Stimulated activated CD4-positive, alpha-beta T cell treated with anti-CD3 and anti-CD28 coated beads, Interleukin-12 subunit alpha, Interleukin-12 subunit beta, amount 100 ng/mL, for 4 hours (primary cell): ENCODE results near the gene CX3CR1.

Source experiments
- DNase-seq: peaks from one replicate; pipeline ENCODE4 v3.0.0-alpha.2; 2020

CX3CR1 gene

DNA sequence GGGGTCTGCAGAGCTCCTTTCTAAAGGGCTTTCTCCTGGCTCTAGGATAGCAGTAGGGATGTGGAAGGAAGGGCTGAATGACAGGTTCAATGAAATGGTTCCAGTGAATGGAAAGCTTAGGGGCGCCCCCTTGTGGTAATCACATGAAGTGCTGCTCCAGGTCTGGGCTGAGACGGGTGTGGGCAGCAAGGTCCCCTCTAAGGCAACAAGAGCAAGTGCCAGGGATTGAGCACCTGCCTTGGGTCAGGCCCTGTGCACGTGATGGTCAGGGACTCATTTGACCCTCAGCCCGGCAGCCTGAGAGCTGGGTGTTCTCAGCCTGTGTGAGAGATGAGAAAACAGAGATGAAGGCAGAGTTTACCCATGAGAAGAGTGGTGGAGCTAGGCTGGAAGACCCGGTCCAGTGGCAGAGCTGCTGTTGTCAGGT is 12.1 kb upstream of the CX3CR1 start:
- peak; percentile 71 for DNase-seq

DNA sequence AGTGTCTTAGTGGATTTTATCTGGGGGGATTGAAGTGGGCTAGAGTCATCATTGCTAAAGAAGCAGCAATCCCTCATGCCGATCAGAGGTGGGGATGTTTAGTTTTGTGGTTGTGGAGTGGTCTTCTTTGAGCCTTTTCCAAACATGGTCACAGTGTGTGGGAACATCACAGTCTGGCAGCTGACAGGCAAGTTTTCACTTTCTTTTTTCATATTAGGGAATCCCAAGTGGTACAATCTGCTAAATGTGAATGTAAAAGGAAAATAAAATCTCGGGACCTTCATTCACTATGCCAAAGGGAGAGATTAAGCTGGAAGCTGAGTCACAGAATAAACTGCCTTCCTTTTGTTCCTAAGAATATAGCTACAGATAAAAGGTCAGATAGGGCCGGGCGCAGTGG is 10.4 kb upstream of the CX3CR1 start:
- DNase-seq = no peak

DNA sequence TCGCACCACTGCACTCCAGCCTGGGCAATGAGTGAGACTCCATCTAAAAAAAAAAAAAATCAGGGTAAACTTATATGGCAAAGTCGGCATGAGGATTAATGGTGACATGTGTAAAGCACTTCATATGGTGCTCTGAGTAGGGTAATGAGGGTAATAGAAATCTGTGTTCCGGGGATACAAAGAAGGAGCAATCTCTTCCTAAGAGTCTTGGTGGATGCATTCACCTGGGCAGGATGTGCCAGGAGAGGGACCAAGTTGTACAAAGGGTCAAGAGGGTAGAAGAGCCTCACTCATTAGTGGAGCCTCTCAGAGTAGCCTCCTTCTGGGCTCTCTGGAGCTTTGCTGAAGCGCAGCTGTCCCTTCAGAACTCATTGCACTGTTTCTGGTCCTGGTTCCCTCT is 9.3 kb upstream of the CX3CR1 start:
- DNase-seq = no peak

DNA sequence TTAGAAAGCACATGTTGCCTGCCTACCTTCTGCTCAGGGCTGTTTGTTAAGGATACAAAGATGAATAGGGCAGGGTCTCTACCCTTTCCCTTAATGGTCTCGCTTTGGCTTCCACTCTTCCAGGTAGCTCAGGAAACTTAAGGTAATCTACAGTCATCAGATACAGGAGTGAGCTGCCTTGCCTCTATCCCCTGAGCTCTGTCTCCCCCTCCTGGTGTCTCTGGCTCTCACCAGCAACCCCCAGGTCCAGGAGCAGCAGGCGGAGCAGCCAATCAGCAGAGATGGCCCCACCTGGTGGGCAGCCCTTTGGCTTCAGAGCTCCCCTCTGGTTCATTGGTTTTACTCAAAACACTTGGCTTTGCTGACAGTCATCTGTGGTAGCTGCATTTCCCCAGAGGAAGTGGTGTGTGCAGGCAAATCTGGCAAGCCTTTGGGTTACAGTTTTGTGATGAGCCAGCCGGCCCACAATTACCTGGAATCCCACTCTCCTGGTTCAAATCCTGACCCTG is 8.5 kb upstream of the CX3CR1 start:
- DNase-seq = peak; percentile 70

DNA sequence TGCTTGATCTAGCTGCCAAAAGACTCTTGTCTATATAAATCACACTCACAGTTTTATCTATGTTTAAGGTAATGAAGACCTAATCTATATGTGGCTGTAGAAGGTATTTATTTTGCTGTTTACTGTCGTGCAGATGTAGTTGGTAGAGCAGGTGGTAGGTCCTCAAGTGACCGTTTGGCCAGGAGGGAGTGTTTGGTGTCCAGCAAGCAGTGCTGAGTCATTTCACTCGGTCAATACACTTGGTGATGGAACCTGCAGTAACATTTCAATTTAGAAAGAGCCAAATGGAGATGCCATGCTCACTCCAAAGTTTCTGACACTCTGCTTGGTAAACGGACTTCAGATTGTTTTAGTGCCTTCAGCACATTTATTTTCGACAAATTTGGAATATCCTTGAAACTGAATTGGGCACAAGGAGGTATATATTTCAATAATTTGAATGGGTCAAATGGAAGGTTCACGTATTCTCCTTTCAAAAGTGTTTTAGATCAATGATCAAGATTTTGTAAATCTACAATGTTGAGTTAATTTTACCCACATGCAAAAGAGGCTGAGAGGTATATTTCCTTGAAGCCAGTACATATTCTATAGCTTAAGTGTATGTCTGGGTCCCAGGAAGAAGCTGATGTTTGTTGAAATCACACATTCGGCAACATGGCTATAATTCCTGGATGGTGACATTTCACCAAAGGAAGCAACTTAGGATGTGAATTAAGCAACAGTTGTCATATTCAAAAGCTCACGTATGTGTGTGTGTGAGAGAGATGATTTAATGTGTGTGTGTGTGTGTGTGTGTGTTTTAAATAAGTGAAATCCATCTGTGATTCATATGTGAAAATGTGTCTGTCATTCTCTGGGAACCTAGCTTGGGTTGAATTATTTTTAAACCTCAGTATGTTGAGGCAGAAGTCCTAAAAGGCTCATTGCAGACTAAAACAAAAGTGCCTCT is 7.7 kb upstream of the CX3CR1 start:
- no peak for DNase-seq

DNA sequence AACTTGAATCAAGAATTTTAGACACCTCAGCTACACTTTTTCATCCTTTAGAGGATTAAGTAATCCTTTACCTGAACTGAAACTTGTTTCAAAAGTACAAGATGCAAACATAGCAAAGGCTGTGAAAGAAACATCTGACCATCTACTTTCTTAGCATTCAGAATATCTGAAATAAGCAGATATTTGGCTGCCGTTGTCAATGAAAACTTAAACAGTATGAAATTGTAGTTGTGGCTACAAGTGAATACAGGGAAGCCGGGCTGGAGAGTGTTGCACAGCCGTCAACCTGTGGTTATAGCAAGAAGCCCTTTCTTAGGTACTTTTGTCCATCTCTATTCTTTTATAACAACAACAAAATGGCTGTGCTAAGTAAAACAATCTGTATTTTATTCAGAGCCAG is 6.9 kb upstream of the CX3CR1 start:
- DNase-seq = no peak

DNA sequence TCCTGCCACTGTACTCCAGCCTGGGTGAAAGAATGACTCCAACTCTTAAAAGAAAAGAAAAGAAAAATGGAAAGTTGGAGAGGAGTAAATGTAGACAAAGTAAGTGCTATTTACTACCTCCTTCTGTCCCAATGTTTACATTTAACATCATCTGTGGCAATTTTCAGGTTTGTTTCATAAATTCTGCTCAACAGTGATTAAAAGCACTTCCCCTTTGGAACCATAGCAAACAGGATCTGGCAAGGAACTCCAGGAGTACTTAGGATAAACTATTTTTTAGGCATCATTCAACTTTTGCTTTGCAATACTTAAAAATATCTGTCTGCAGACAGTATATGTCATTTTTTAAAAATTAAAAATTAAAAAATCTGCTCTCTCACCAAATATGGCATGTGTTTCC is 5.5 kb upstream of the CX3CR1 start:
- no peak for DNase-seq

DNA sequence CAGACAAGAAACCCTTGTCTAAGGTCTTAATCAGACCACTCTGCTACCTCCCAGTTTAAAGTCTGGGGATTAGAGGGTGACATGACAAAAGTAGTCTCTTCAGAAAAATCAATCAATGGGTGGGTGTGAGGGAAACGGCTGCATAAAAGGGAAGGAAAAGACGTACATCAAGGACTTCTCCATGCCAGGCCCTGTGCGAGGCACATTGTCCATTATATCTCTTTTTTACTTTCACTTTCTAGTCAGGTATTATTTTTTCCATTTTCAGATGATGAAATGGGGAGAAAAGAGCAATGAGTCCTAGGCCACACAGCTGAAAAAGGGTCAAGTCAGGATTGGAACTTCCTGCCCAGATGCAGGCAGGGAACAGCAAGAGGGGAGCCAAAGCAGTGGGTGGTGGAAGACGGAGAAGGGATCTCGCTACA is 4.6 kb upstream of the CX3CR1 start:
- DNase-seq = no peak

DNA sequence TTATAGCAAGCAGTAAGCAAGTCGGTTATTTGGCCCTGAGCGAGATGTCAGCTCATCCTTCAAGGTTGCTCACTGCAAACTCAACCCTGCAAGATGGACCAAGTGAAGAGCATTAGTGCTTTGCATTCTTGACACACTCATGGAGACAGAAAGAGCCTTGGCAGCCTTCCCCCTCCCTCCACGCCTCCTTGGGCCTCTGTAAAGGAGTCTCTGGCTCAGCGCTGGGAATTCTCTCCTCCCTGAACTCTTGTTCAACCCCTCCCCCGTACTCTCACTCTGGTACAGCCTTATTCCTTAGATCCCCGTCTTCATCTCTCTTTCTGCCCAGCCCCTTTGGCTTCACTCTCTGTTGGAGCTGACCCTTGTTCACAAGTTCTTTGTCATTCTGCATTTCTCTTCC is 2.2 kb upstream of the CX3CR1 start:
- DNase-seq = no peak

DNA sequence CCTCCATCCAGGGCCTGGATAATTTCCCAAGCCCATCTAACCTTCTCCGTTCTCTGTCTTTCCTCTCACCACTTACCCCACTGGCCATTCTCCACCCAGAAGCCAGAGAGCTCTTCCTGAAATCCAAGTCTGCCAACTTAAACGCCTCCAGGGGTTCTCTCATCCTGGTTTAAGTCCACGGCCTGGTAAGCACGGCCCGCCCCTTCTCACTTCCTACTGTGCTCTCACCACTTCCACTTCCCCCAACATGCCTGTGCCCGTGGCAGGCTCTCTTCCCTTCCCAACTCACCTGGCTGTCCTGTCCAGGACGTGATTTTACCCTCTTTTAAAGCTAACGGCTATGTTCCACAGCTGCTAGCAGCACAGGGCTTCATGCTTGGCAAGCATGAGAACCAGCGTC is 1.7 kb upstream of the CX3CR1 start:
- no peak for DNase-seq

DNA sequence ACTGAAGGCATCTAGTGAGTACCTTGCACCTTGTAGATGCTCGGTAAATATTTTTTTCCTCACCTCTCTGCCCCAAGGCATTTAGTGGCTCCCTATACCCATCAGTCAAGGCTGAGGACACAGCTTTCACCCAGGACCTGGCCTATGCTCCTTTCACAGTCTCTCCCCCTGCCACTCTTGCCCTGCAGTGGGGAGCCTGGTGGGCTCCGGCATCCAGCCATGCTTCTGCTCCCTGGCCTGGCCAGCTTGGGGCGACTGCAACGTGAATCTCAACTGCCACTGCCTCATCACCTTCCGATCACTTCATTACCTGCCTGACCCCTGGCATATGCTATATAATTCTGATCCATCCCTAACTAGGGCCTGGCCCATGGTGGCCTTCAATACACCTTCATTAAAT is 735 bp upstream of the CX3CR1 start:
- DNase-seq = no peak

DNA sequence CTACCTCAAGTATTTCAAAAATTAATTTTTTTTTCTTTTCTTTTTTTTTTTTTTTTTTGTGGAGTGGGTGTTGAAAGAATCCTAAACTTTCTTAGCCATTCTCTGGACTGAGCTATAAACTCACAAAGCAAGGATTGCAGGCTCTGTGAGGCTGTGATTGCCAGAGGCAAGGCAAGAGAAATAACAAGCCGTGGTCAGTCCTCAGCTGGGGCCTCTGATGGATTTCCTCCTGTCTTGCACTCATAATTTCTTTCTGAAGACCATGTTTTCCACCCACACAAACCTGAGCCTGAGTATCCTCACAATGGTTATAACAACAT is 1.3 kb downstream of the CX3CR1 start:
- DNase-seq = no peak

DNA sequence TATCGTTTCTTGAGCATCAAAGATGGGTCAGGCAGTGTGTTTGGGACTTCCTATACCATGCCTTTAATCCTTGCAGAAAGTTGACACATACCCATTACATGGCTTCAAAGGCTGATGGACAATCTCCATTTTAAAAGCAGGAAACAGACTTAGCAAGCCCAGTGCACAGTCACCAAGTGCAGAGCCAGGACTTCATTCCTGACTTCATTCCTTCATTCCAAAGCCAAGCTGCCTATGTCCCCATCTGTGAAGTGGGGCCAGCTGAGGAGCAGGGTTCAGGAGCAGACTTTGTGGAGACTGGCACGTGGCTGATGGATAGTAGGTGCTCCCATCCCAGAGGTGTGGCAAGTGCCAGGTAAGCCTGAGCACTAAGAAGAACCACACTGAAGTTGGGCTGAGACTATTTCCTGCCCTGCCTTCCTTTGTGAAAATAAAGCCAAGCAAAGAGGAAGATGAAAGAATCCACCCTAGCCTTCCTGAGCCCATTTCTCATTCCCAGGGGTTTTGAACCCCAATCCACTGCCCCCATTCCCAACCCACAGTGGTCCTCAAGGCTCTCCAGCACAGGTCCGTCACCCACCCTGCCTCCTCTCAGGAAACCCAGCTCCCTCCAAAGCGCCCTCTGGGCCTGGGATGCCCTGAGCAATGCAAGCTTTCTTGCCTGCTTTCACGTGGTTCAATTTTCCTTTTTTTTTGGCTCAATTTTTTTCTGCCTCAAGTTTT is 1.8 kb downstream of the CX3CR1 start:
- no peak for DNase-seq

DNA sequence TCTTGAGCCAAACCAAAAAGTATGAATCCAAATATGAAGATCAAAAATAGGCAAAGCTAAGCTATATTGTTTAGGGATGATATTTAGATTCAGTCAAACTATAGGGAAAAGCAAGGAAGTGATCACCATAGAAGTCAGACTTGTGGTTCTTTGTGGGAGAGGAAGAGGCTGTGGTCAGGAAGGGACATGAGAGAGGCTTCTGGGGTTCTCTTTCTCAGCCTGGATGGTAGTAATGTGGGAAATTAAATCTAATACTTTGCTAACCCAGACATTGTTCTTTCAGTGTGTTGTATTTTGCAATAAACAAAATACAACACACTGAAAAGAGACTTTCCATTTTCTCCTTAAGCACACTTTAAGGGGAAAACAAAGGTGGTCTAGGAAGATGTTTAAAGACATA is 3.1 kb downstream of the CX3CR1 start:
- no peak for DNase-seq

DNA sequence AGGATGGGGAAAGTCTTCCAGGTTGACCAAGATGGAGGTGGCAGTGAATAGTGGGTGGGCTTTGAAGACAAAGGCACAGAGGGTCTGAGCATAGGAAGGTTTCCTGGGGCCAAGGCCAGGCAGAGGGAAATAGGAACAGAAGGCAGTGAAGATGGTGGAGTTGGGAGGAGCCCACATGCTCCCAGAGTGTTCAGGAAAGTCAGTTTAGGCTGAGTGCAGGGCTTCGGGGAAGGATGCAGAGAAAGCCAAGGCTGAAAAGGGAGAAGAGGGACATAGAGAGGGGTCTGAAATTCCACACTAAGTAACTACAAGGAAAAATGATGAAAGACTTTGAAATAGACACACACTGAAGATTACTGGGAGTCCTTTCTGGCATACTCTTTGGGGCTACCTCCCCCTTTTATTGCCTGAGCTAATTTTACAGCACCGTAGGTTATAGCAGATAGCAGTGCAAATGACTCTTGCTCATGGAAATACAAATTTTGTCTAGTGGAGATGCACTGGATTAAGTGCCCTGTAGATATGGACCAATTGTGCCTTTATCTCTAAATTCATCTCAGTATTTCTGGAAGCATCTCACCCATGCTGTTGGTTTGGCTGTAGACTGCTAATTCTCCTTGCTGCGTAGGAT is 3.8 kb downstream of the CX3CR1 start:
- DNase-seq = no peak

DNA sequence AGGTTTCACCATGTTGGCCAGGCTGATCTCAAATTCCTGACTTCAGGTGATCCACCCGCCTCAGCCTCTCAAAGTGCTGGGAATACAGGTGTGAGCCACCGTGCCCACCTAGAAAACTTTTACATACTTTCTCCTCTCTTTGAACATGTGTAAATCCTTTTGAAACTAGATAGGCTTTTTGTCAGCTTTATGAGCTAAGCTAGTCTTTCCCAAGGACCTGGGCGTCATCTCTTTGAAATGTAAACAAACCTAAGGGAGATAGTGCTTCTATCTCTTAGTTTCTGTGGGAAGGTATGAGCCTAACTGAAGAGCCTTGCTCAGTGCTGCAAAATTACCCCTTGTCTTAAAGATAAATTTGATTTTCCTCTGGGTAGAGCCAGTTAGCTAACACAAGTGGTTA is 4.8 kb downstream of the CX3CR1 start:
- no peak for DNase-seq

DNA sequence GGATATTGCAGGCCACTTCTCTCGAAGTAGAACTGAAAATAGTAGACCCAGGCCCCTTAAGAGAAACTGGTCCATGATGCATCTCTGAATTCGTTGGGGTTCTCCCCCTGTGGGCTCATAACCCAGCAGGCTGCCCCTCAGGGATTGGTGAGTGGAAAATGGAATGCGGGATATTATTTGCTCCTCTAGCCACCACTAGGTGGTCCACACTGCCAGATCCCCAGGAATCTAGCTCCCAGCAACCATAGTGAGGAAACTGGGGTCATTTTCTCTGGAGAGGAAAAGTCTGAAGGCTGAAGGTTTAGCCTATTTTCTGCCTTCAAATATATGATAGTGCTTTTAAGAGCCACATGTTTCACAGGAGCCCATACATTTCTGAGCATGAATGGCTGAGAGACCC is 6.7 kb downstream of the CX3CR1 start:
- no peak for DNase-seq

DNA sequence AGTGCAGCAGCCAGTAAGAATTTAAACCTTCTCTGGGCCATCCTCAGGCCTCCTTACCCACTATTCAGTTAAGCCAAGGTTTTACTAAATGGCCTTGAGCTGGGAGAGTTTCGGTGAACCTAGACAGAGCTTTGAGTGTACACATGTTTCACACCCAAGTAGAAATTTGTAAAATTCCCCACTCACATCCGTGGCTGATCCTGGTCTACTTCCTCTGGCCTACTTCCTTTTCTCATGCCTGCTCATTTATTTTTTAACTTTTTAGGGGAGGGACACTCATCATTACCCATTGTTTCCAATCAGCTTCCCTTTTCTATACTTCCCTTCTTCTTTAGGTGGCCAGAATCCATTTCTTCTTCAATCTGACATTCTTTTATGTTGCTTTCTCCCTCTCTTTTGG is 7.6 kb downstream of the CX3CR1 start:
- no peak for DNase-seq

DNA sequence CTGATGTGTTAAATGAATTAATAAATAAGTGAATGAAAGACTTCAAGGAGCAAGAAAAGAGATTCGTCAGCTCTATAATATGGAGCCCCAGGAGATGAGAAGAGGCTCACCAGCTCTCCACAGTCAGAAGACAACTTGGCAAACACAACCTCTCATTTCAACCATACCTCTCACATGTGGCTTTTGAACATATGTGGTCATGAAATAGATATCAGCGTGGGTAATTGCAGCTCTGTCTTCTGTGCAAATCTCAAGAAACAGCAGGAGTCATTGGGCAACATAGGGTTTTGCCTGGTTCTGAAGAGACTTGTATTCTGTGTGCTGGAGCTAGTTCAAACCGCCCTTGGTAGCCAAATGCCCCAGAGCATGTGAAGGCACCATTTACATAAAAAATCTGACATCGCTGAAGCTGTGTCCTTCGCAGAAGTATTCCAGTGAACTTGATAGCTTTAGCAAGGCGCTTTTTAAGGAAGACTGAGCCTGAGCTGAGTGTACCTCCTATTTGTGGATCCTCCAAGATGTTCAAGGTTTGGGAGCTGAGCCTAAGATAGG is 8.4 kb downstream of the CX3CR1 start:
- no peak for DNase-seq

DNA sequence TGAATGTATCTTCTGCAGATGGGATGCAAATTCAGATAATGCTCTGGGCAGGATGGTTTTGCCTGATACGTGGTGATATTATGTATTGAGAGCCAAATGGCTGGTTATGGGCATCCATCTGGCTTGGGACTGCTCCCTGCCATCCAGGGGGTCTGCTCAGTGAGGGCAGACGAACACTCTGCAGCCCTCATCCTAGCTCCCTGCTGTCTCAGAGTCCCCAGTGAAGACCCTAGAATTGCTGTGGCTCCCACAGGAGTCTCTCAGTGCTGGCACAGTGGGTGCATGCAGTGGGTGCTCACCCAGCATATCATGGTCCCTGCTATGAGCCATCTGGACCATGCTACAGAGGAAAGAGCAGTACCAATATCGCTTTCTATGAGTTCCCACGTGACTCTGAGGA is 10.3 kb downstream of the CX3CR1 start:
- DNase-seq = no peak

DNA sequence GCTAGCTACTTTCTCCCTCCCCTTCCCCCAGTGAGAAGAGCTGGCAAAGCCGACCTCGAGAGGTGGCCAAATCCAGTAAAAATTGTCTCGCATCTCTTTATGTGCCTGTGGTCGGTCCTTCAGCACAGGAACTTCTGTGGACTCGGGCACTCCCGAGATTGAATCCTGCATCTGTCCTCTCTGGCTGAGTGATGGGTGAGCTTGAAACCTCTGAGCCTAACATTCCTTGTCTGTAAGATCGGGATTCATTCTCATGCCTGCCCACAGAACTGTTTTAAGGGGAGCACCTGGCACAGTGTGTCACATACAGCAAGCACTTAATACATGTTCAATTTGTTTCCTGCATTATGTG is 11.3 kb downstream of the CX3CR1 start:
- no peak for DNase-seq

DNA sequence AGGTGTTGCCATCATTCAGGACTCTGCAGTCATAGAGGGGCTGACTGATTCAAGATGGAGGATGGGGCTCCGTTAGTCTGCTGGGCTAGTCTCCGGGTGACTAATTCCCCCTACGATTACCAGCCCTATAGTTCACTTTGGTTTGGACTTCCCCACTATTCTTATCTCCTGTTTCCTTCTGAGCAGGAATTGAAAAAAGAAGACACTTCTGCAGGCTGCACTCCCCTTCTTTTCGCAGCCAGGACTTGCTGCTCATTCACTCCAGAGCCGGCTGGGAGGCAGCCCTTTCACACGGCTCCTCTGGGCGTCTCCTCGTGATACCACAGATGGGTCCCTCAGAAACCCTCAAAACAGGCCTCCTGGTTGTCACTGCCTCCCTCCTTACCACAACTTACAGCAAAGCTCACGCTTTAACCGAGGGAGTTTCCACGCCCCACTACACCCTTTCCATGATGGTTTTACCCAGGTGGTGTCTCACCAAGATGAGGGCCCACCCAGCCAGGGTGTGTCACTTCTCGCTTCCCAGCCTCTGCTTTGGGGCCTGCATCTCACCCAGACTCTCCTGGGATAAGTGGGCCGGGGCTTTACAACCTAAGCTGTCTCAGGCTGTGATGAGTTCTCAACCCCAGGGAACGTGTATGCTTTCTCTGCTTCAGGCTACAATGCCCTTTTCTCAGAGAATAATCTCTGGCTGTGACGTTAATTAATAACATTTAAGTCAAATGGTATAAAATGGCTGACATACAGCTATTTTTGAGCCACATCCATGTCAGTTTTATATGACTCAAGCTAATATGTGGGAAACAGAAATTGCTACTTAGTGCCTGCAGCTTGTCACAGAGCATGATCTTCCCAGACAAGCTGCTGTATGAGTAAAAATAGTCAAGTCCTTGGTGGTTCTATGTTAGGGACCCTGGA is 11.9 kb downstream of the CX3CR1 start:
- DNase-seq = peak; percentile 43
